GM21737 (cell line): ENCODE data around the gene TLCD3B.
A peak's percentile ranks its signal among the peaks of the same experiment; 100 is the strongest.

ENCODE experiments used
- ATAC-seq: cut with Tn5 transposase; IDR thresholded peaks from one replicate; pipeline ENCODE4 v1.9.1; 2021; ENCODE audit warnings: mild to moderate bottlenecking, moderate library complexity; ENCODE audit not compliant: unreplicated experiment

TLCD3B gene, protein sequence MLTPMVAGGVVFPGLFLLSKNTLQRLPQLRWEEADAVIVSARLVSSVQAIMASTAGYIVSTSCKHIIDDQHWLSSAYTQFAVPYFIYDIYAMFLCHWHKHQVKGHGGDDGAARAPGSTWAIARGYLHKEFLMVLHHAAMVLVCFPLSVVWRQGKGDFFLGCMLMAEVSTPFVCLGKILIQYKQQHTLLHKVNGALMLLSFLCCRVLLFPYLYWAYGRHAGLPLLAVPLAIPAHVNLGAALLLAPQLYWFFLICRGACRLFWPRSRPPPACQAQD

DNA sequence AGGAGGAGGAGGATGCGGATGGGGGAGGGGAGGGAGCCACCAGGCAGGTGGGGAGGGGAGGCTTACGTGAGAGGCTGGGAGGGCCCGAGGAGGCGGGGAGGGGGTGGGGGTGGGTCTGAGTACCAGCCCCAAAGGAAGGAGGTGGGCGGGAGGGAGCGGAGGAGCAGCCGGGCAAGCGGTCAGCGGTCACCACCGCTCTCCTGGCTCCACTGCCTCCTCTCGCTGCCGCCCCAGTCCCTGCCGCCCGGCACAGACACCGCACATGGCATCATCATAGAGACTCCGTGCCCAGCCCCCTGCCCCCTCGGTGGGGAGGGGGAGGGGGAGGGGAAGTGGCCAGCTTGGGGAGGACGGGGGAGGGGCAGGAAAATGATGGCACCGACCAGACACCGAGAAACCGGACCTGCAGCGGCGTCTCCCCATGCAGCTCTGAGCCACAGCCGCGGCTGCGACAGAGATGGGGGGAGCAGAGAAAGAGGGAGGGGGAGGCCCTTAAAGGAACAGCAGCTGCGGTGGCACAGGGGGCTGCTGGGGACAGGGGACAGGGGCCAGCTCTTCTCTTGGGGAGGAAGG, at the start of gene TLCD3B:
TSS of gene TLCD3B (minus strand) at position 431 of the 573 bp plus-strand sequence. CDS start 744 bp downstream, outside the sequence.
- no peak for ATAC-seq

DNA sequence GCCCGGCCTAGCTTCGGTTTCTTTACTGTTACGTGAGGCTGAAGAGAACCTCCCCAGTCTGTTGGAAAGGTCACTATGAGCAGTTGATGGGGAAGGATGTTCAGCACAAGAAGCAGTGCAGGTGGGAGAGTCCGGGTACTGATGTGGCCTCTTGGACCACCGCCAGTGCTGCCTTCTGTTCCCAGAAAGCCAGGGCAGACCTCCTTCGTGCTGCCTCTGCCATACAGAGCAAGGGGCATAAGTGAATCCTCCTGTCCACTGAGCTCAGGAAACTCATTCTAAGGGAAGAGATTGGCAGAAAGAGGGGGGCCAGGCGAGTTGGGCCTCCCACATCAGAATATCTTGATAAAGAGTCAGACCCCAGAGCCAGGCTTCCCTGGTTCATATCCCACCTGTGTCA, 48.4 kb upstream of the TLCD3B start:
- ATAC-seq: no peak

DNA sequence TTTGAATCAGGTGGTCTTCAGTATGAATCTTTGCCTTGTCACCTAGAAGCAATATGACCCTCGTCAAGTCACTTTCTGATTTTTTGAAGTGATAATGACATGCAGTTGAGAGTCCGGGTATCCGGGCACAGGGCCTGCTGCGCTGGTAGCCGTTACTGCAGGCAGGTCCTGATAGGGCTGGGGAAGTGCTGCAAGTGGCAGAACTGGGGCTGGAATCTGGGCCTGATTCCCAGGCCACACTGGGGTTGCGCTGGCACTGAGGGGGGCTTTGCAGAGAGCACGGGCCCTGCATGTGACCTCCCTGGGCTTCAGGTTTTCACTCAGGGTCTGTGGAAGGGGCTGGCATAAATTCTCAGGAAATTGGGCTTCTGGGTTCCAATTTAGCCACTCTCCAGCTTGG, 47.7 kb upstream of the TLCD3B start:
- no peak for ATAC-seq

DNA sequence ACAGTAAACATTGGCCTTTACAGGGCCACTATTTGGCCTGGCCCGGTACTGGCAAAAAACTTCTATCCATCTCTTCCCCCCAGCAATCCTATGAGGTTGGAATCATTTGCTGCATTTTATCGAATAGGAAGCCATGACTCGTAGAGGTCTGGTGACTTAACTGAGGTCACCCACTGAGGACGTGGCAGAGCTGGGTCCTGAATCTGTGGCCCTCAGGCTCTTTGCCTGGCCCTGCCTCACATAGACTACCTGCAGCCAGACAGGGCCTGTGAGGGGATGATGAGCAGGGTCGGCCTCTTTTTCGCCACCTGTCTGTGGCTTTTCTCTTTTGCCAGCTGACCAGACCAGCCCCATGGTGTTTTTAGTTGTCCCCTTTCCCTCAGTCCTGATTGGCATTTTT, 46.6 kb upstream of the TLCD3B start:
- ATAC-seq: no peak

DNA sequence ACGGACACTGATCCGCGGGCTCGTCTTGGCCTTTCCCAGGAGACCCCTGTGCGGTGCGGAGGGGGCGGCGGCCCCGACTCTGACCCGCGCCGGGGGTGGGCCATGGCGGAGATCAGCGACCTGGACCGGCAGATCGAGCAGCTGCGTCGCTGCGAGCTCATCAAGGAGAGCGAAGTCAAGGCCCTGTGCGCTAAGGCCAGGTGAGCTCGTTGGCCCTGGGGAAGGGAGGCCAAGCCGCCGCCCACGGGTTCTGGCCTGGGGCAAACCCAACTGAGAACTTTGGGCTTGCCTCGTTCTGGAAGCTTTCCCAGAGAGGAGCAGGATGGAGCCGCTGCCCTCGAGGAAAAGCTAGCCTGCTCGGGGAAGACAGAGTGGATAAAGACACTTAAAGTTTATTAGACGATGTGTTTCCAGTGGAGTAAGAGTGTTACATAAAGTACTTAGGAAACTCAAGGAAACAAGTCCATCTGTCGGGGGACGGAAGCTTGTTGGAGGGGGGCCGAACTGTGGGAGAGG, 45.3 kb upstream of the TLCD3B start:
- peak; percentile 33 for ATAC-seq

DNA sequence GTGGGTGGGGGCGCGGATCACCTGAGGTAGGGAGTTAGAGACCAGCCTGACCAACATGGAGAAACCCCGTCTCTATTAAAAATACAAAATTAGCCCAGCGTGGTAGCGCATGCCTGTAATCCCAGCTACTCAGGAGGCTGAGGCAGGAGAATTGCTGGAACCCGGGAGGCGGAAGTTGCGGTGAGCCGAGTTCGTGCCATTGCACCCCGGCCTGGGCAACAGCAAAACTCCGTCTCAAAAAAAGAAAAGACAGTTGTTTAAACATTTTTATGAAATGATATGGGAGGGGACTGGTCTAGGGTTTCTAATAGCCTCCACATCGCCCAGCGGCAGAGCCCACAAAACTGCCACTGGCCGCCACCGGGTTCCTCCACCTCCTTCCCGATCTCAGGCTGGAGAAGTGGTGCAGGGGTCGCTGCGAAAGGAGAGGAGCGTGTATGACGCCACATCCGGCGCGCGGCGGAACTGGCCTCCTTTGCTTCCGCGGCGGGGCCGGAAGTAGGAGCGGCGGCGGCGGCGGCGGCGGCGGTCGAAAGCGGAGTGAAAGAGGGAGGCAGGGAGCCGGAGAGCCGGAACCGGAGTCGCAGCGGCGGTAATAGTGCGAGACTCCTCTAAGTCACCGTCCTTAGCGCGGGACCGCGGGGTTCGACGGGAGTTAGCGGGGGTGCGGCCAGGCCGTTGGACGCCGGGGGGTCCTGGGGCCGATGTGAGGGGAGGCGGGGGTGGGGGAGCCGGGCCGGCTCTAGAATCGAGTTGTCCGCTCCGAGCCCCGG, 44.6 kb upstream of the TLCD3B start, which contains the start of gene PPP4C:
TSS of gene PPP4C (plus strand) at position 492 of the 773 bp plus-strand sequence. CDS start 384 bp downstream, outside the sequence.
- peak; percentile 63 for ATAC-seq

DNA sequence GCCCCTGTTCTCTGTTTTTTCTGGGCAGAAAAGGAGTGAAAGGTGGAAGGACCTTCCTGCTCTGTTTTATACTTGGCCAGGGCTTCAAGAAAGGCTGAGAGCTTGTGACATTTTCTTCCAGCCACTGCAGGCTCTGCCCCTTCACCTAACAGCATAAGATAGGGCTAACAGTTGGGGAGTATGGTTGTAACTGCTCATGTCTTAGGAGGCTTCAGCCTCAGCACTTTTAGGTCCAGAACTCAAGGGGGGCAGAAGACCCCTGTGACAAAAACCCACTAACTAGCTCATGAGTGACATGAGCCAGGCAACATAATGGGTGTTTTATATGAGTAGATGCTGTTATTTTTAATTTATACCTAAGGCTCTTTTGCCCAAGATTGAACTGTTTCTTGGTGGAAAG, 39.4 kb upstream of the TLCD3B start:
- ATAC-seq: no peak

DNA sequence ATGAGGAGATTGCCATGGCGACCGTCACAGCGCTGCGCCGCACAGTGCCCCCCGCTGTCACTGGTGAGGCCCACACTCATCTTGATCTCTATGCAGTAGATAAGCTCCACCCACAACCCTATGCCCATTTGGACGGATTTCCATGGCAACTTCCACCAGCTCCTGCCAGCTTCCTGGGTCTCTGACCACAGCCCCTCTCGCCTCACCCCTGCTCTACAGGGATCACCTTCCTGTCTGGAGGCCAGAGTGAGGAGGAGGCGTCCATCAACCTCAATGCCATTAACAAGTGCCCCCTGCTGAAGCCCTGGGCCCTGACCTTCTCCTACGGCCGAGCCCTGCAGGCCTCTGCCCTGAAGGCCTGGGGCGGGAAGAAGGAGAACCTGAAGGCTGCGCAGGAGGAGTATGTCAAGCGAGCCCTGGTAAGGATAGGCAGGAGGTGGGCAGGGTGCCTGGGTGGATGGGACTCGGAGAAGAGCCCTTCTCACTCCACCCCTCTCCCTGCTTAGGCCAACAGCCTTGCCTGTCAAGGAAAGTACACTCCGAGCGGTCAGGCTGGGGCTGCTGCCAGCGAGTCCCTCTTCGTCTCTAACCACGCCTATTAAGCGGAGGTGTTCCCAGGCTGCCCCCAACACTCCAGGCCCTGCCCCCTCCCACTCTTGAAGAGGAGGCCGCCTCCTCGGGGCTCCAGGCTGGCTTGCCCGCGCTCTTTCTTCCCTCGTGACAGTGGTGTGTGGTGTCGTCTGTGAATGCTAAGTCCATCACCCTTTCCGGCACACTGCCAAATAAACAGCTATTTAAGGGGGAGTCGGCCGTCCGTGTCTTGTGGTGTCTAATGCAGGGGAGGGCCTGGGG, 38.8 kb upstream of the TLCD3B start:
- no peak for ATAC-seq

DNA sequence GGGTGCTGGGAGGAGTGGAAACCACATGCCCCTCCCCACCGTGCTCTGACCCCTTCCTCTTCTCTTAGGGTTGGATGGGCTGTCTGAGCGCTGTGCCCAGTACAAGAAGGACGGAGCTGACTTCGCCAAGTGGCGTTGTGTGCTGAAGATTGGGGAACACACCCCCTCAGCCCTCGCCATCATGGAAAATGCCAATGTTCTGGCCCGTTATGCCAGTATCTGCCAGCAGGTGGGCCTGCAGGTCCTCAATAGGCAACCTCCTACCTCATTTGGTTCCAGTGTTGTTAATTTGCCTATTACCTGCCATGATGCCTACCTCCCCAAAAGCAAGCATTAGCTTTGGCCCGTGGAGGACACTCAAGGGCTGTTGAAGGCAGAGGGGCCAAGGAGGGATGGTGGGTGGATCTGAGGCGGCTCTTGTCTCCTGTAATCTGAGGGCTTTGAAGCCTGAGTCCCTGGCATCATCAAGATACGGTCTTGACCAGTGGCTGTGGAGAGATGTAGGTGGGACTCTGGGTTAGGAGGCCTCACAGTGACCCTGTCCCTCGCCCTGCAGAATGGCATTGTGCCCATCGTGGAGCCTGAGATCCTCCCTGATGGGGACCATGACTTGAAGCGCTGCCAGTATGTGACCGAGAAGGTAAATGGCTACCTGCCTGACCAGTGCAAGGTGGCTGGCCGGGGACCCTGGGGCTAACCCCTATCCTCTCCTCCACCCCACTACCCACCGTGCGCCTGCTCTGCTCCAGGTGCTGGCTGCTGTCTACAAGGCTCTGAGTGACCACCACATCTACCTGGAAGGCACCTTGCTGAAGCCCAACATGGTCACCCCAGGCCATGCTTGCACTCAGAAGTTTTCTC, 37.9 kb upstream of the TLCD3B start:
- ATAC-seq: no peak

DNA sequence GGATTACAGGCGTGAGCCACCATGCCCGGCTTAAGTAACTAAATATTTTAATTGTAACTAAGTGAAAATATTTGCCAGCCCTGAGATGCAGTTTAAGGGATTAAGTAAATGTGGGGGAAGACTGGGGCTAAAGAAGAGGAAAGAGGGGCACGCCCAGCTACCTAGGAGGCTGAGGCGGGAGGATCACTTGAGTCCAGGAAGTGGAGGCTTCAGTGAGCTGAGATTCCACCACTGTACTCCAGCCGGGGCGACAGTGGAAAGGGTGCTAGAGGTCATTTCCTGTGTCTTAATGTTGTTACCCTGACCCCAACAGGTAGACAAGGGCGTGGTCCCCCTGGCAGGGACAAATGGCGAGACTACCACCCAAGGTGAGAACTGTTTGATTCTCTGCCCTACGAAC, 37.3 kb upstream of the TLCD3B start:
- ATAC-seq: no peak

DNA sequence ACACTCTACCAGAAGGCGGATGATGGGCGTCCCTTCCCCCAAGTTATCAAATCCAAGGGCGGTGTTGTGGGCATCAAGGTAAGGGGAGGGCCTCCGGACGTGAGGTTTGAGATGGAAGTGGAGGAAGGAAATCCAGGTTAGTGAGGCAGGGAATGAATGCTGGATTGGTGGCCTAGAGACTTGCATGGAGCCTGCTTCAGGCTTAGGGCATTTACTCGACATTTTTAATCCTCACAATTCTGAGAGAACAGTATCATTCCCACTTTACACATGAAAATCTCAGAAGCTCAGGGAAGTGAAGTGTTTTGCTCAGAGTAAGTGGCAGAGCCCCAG, 36.5 kb upstream of the TLCD3B start:
- no peak for ATAC-seq

DNA sequence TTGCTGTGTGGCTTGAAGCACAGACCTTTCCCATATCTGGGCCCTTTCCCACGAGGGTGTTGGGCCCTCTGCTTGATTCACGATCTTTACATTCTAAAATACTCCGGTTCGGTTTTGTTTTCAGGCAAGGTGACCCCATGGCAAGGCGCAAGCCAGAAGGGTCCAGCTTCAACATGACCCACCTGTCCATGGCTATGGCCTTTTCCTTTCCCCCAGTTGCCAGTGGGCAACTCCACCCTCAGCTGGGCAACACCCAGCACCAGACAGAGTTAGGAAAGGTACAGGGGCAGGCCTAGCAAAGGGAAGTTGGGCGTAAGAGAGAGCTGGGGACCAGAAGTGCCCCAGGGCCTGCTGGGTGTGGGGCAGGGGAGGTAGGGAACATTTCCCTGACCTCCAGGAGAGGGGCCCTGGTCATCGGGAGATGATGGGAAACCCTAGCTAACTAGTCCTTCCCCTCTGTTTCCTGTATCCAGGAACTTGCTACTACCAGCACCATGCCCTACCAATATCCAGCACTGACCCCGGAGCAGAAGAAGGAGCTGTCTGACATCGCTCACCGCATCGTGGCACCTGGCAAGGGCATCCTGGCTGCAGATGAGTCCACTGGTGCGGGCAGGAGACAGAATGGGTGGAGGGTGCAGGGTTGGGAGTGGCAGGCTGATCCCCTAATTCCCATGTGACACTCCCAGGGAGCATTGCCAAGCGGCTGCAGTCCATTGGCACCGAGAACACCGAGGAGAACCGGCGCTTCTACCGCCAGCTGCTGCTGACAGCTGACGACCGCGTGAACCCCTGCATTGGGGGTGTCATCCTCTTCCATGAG, 35.9 kb upstream of the TLCD3B start:
- no peak for ATAC-seq

DNA sequence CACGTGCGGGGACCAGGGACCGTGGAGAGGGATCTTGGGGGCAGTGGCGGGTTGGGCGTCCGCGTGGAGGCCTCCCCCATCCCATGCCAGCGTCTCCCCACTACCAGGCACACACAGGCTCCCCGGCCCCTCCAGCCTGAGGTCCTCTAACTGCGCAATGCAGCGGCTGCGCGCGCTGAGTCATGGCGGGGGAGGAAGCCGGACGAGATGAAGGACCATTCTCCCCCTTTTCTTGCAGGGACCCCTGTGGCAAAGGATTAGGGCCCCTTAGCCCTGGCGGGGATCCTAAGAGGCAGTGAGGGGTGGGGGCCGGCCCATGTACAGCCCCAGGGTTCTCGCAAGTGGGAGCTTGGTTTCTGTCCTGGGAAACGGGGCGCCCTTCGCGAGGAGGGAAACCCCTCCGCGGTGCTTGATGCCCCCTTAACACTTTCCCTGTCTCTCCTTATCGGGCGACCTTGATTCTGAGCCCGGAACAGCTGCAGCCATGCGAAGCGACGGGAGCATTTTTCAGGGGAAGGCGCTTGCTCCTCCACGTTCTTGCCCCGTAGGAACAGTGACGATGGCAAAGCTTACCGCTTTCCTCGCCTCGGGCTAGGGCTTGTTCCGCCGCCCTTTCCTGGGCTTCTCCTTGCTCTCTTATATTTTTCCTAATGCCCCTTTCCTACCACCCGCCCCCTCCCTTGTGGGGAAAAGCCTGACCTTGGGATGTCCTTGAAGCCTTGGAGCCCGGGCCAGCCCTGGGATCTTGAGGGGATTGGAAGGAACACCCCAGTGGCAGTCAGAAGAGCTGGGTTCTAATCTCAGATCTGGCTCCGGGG, 35.1 kb upstream of the TLCD3B start:
- ATAC-seq: no peak

DNA sequence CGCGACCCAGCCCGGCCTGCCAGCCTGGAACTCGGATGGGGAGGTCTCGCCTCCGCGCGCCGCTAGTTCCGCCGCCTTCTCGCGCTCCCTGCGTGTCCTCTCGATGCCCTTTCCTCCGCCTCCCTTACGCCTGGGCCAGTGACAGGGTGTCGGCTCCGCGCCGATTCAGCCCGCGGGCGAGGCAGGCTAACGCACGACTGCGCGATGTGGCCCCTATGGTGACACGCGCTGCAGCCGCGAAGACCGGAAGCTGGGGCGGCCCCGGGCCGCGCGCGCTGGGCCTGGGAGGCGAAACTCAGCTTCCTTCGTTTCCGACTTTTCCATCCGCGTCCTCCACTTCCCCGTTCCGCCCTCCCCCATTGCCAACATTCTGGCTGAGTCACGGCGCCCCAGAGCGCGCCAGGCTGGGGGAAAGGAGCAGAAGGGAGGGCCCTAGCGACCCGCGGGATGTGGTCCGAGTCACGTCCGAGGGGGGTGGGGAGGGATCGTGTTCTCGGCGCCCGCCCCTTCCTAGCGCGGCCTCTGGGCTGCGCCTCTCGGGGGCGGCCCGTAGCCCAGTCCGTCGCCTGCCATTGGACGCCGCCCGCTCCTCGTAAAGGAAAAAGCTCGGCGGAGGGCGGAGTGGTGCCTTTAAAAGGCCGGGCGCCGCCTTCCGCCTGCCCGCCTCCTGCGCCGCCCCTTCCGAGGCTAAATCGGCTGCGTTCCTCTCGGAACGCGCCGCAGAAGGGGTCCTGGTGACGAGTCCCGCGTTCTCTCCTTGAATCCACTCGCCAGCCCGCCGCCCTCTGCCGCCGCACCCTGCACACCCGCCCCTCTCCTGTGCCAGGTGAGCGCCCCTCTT, 34.3 kb upstream of the TLCD3B start, which contains the start of gene ALDOA:
TSS of gene ALDOA (plus strand) at position 659 of the 841 bp plus-strand sequence. CDS start 1,138 bp downstream, outside the sequence.
- ATAC-seq: peak; percentile 76

DNA sequence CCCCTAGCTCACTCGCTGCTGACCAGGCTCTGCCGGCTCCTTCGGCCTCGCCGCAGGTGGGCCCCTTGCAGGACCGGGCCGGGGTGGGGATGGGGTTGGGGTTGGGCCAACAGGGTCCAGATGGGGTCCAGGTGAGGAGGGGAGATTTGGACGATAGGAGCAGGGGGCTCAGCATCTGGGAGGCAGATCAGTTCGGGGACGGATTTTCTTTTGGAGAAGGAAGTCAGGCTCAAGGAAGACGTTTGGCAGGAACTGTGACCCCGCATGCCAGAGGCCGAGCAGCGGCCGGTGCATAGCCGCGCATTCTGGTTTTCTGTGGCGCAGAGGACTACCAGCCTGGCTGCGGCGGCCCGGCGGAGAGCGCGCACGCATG, 33.6 kb upstream of the TLCD3B start:
- ATAC-seq: no peak

DNA sequence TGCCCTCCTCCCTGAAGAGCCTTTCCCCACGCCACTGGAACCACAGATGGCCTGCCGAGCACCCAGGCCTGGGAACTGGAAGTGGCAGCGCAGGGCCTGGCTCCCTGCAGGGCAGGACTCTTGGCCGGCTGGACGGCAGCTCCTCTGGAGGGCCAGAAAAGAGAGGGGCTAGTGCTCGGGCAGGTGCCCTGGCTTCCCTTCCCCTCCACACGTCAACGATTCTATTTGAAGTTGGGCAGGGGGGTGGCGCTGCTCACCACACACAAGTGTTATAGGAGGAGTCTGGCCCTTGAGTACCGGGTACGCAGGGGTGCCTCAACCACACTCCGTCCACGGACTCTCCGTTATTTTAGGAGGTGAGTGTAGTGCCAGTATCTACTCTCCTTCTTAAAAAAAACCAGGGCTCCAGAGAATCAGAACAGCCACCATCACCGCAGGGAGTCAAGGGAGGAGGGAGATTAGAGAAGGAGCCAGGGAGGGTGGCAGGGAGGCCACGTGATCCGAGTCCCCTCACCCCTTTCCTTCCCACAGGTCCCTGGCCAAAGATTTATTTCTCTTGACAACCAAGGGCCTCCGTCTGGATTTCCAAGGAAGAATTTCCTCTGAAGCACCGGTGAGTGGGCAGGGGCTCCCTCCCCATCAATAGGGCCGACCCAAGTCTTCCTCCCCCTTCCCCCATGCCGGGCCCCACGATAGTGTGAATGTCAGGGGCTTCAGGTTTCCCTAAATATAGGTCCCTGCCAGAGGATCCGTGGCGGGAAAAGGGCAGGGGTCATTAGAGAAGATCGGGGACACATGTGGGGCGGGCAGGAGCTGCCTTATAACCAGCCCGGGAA, 33.0 kb upstream of the TLCD3B start:
- ATAC-seq: peak; percentile 36
